OCI-LY3 (cell line): Measurements from ENCODE around the gene DNAJC5.

ENCODE experiments used
- CTCF ChIP-seq: fragments of 200-600, 300-600 bp; sonication (generic); IDR thresholded peaks from 2 replicates; pipeline ENCODE4 v1.5.1; 2014; ENCODE audit warnings: antibody characterized with exemption, low read length, low read depth
- EZH2phosphoT487 ChIP-seq: fragments of 200-600 bp; shearing (Covaris generic); IDR thresholded peaks from 2 replicates; pipeline ENCODE4 v1.6.1; 2018; ENCODE audit warnings: antibody characterized with exemption, mixed run types, low read depth

- TF ChIP-seq CTCF (no peak), EZH2phosphoT487 (no peak)
Measured at GRCh38 chr20:63878899-63879663, 15.8 kb upstream of the DNAJC5 start.
